Calu3 (cell line): Measurements from ENCODE around the gene ACOXL. TPM values are rescaled to one million over a fixed set of nuclear protein-coding genes. Genes with fewer than 3 reads are reported as not detected.

ENCODE experiments used
- BruUV-seq: library from RNA; stranded (reverse); fragments of 400-500 nt; replicated peaks from 2 replicates; lab custom pipeline; 2021; lab: Mats Ljungman, UMichigan
- CTCF ChIA-PET: fragments of 300-600 bp; sonication (Branson Sonifier 250); formaldehyde crosslinking; loops from one replicate; lab custom pipeline; 2022; ENCODE audit warnings: antibody characterized with exemption; lab: Charles Lee
- DNase-seq: peaks from one replicate; pipeline ENCODE4 v3.0.0; 2022
- H3K27ac Mint-ChIP-seq: one replicate; pipeline ENCODE4 v1.8.0; 2022; ENCODE audit warnings: mixed read lengths; ENCODE audit not compliant: unreplicated experiment
- H3K27me3 Mint-ChIP-seq: one replicate; pipeline ENCODE4 v1.8.0; 2022; ENCODE audit warnings: mixed read lengths; ENCODE audit not compliant: unreplicated experiment
- H3K36me3 Mint-ChIP-seq: one replicate; pipeline ENCODE4 v1.8.0; 2022; ENCODE audit warnings: mild to moderate bottlenecking, moderate library complexity, mixed read lengths; ENCODE audit not compliant: insufficient read depth, unreplicated experiment
- H3K4me1 Mint-ChIP-seq: one replicate; pipeline ENCODE4 v1.8.0; 2022; ENCODE audit warnings: mild to moderate bottlenecking, low read depth, mixed read lengths; ENCODE audit not compliant: unreplicated experiment
- H3K4me3 Mint-ChIP-seq: one replicate; pipeline ENCODE4 v1.8.0; 2022; ENCODE audit warnings: mild to moderate bottlenecking, low read depth, moderate library complexity, mixed read lengths; ENCODE audit not compliant: unreplicated experiment
- H3K9me3 Mint-ChIP-seq: one replicate; pipeline ENCODE4 v1.8.0; 2022; ENCODE audit warnings: low read depth, mixed read lengths; ENCODE audit not compliant: unreplicated experiment
- CTCF ChIP-seq: fragments of 200-600 bp; IDR thresholded peaks from one replicate; pipeline ENCODE4 v1.8.0; 2022; ENCODE audit warnings: antibody characterized with exemption; ENCODE audit not compliant: unreplicated experiment
- intact Hi-C: fragments of 100-400 bp; cut with micrococcal nuclease; formaldehyde crosslinking; loops from one replicate; pipeline ENCODE4 v1.10.0; 2022; ENCODE audit not compliant: unreplicated experiment
- total RNA-seq: library from RNA; stranded (reverse); gene quantifications from 2 replicates; pipeline ENCODE4 v1.2.3, GENCODE V29; 2022

ACOXL gene
- total RNA-seq, 1 experiment from 2014 or later, result 2.7 TPM

DNA sequence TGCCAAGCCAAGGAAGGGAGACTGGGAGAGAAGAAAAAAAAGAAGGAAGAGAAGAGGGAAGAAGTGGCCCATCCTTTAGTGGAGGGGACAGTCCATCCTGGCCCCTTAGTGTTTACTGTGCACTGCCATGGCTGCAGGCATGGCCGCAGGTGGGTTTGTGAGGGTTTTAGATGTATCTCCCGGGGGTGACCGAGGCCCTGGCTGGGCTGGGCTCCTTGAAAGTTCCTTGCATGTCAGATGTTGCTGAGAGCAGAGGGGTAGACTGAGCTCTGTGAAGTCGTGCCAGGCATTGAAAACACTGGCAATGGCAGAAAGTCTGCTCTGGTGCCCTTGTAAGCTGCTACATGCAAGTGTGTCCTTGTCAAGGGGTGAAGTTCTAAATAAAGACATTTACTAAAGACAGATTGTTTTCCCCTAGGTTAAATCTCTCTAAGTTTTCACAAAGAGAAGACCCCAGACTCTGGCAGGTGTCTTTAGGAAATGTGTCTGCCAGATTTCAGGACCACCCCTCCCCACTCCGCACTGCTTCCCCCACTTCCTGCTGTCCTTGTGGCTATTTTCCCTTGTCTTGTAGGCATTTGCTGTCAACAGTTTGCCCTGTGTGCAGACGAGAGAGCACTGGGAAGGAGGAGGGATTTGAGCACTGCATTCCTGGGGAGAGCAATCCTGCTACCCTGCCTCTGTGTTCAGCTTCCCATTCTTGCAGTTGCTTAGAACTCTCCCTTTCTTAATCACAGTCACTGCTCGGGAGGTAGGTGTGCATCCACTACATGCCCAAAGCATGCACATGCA lies 68.4 kb downstream of the ACOXL start:
- Mint-ChIP-seq H3K27me3 (peaks cover 82% of the 10 kb centered on the region), H3K27ac (no peak overlapping the region), H3K4me3 (no peak overlapping the region), H3K9me3 (no peaks in the 10 kb centered on the region), H3K4me1 (no peaks in the 10 kb centered on the region), H3K36me3 (no peaks in the 10 kb centered on the region)
- DNase-seq, result no peak
- intact Hi-C loops, result no loop called here
- BruUV-seq, result no TSS peak
- CTCF ChIA-PET, result interaction anchor here (0.6 kb wide), 1 partner anchor 1671 kb away, joined by 5 read pairs; no protein-coding TSS in a partner anchor
- no peak for TF ChIP-seq CTCF

DNA sequence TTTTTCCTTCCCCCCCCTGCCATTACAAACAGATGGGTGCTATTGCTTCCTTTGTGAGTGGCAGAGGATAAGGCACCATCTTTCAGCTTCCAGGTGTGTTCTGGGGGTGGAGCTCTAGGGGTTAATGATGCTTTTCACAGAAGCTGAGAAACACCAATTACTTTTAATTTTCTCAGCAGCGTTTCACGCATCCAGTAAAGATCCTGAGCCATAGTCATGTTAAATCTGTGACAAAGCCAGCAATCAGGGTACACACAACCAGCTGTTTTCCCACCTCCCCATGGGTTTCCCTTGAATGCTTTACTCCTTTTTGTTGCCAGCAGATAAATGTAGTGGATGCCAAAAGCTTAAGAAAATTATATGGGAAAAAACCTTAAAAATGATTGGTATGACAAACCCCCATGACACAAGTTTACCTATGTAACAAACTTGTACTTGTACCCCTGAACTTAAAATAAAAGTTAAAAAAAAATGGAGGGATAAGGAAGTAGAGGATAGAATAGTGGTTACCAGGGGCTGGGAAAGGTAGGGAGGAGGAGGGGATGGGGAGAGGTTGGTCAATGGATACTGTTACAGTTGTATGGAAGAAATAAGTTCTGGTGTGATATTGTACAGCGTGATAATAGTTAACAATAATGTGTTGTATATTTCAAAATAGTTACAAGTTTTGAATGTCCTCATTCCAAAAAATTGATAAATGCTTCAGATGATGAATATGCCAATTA lies 70.0 kb downstream of the ACOXL start:
- intact Hi-C loops, result no loop called here
- TF ChIP-seq CTCF, result no peak
- Mint-ChIP-seq H3K9me3 (no peaks in the 10 kb centered on the region), H3K27me3 (peaks cover 75% of the 10 kb centered on the region), H3K4me1 (no peaks in the 10 kb centered on the region), H3K27ac (no peak overlapping the region), H3K36me3 (no peaks in the 10 kb centered on the region), H3K4me3 (no peak overlapping the region)
- CTCF ChIA-PET, result no interaction called here
- DNase-seq, result no peak
- BruUV-seq, result no TSS peak

- no peaks in the 10 kb centered on the region for H3K9me3 Mint-ChIP-seq
- CTCF ChIA-PET, result no interaction called here
- no peak for TF ChIP-seq CTCF
- H3K27ac Mint-ChIP-seq, result no peak overlapping the region
- H3K27me3 Mint-ChIP-seq, result peaks cover 79% of the 10 kb centered on the region
- H3K4me3 Mint-ChIP-seq, result no peak overlapping the region
- no peaks in the 10 kb centered on the region for H3K4me1 Mint-ChIP-seq
- no peaks in the 10 kb centered on the region for H3K36me3 Mint-ChIP-seq
- intact Hi-C loops, result no loop called here
- no peak for DNase-seq
- no TSS peak for BruUV-seq
Observed at GRCh38 chr2:110804433-110804832, 72.1 kb downstream of the ACOXL start.

DNA sequence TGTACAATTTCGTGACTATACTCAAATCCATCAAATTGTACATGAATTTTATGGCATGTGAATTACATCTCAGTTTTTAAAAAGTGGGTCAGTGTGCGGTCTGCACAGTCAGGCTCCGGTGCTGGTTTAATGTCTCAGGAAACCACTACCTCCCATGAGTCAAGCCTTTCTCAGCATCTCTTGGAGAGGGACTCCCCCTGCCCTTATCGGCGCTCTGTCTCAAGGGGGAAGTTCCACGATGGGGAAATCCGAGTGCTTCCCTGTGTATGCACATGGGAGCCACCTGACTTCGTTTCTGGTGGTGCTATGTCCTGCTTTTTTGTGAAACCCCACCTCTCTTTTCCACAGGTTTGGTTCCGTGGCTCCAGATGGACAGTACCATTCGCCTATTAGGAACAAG lies 72.5 kb downstream of the ACOXL start:
- H3K27ac Mint-ChIP-seq, result no peak overlapping the region
- TF ChIP-seq CTCF, result no peak
- H3K27me3 Mint-ChIP-seq, result peaks cover 79% of the 10 kb centered on the region
- no peak overlapping the region for H3K4me3 Mint-ChIP-seq
- BruUV-seq, result no TSS peak
- CTCF ChIA-PET, result no interaction called here
- intact Hi-C loops, result no loop called here
- H3K4me1 Mint-ChIP-seq, result no peaks in the 10 kb centered on the region
- H3K9me3 Mint-ChIP-seq, result no peaks in the 10 kb centered on the region
- no peak for DNase-seq
- H3K36me3 Mint-ChIP-seq, result no peaks in the 10 kb centered on the region
